Measurements from ENCODE around the gene TBC1D17. TPM values are rescaled to one million over a fixed set of nuclear protein-coding genes. Genes with fewer than 3 reads are reported as not detected.
A peak's percentile ranks its signal among the peaks of the same experiment; 100 is the strongest.

TBC1D17 gene
- total and polyA plus RNA-seq, 10 of the 15 experiments (the other 5 are each of a cell fraction or from before 2014, with no cell fraction given), result 0.42 to 20.4 (median 11.2) TPM

DNA sequence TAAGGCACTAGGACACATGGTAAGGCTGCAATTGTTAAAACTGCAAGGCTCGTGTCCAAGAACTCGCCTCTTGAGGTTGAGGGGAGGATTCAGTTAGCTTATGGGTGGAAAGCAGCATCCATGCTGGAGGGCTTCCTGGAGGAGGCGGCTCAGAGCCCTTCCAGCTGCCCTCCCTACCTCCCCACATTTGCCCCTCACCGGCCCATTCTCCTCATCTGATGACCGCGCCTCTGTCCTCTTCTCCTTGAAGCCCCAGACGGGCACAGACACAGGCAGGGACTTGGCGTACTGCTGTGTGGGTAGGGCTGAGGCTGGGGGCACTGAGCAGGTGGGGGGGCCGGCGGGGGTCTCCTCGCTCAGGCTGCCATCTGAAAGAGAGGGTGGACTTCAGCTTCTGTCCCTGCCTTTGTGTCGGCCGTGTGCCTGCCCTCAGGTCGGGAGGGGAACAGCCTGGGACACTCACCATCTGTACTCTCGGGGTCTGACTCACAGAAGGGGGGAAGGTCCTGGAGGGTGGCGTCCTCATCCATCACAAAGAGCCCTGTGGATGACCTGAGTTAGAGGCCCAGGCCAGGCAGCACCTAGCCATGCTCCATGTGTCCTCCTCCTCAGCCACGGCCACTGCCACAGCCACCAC lies 6.0 kb upstream of the TBC1D17 start (continued):
- TF ChIP-seq, protein P1, sequence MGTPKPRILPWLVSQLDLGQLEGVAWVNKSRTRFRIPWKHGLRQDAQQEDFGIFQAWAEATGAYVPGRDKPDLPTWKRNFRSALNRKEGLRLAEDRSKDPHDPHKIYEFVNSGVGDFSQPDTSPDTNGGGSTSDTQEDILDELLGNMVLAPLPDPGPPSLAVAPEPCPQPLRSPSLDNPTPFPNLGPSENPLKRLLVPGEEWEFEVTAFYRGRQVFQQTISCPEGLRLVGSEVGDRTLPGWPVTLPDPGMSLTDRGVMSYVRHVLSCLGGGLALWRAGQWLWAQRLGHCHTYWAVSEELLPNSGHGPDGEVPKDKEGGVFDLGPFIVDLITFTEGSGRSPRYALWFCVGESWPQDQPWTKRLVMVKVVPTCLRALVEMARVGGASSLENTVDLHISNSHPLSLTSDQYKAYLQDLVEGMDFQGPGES (IDR thresholded peaks at IDR 0.05), result no peak
- TF ChIP-seq NRF1 (conservative IDR thresholded peaks at IDR 0.05; ENCODE audit: low read depth, low read length), result no peak
- TF ChIP-seq, protein P2, sequence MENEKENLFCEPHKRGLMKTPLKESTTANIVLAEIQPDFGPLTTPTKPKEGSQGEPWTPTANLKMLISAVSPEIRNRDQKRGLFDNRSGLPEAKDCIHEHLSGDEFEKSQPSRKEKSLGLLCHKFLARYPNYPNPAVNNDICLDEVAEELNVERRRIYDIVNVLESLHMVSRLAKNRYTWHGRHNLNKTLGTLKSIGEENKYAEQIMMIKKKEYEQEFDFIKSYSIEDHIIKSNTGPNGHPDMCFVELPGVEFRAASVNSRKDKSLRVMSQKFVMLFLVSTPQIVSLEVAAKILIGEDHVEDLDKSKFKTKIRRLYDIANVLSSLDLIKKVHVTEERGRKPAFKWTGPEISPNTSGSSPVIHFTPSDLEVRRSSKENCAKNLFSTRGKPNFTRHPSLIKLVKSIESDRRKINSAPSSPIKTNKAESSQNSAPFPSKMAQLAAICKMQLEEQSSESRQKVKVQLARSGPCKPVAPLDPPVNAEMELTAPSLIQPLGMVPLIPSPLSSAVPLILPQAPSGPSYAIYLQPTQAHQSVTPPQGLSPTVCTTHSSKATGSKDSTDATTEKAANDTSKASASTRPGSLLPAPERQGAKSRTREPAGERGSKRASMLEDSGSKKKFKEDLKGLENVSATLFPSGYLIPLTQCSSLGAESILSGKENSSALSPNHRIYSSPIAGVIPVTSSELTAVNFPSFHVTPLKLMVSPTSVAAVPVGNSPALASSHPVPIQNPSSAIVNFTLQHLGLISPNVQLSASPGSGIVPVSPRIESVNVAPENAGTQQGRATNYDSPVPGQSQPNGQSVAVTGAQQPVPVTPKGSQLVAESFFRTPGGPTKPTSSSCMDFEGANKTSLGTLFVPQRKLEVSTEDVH (IDR thresholded peaks at IDR 0.05; ENCODE audit: low read depth, partially characterized antibody), result no peak

DNA sequence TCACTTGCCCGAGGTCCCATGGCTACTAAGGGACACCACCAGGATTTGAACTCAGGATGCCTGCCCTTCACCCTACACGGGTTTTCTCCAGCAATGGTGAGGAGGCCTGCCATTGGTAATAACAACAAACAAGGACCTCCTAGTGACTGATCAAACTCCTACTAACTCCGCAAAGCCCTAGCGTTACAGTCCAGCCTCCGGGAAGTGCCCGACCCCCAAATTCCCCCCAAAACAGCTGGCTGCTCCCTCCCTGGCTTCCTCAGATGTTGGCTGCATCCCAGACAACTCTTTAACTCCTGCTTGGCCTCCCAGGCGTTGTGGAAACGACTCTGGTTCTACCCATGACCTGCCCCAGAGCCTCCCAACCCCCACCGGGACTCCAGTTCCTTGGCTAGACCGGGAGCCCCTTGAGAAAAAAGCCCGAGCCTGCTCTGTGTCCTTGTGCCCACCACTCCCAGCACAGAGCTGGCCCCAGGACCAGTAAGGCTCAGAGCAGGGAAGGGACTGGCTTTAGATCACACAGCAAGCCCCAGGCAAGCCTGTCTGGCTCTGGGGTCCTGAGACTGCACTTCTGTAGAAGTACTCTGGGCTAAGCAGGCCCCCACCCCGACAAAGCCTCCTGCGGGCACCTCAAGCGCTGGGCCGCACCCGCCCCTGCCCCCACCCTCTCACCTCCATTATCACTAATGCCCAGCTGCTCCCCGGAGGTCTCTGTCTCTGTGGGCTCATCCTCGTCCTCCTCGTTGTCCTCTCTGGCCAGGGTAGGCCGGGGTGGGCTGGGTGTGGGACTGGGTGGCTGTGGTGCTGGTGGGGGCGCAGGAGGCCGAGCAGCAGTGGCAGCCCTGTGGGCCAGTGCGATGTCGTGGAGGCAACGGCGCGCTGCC lies 5.0 kb upstream of the TBC1D17 start:
- ChIA-PET POLR2A (interaction anchor here (0.9 kb wide), 1 partner anchor 19 kb away, joined by 3 read pairs; no protein-coding TSS in a partner anchor), RAD21 (ENCODE audit: unreplicated experiment) (no interaction called here), CTCF (no interaction called here), SMC1A (ENCODE audit: uncharacterized antibody, unreplicated experiment) (no interaction called here)
- no peak for FAIRE-seq
- 0 out of 2 replicates have a peak overlapping the region, but pooled peaks have one; percentile 2 for H3K27ac ChIP-seq (ENCODE audit: control insufficient read depth, insufficient read depth)
- WGBS (ENCODE audit: insufficient coverage, insufficient replicate concordance, low lambda C conversion rate, missing lambda C conversion rate), result 84% methylated on average over 27 of the region's 27 CpGs
- in situ Hi-C loops (cut with MboI) (no loop called here), intact Hi-C loops (cut with micrococcal nuclease; ENCODE audit: unreplicated experiment) (loop anchor here (5.0 kb wide), 1 partner anchor 385 kb away; the partner anchor contains the start of gene RPL13A)
- H3K4me2 ChIP-seq (ENCODE audit: control insufficient read depth, insufficient read depth), result no peak overlapping the region; the same call in 1 of the 2 replicates
- H3K4me1 ChIP-seq (ENCODE audit: control insufficient read depth, insufficient read depth, low read length), result peaks cover 31% of the 10 kb centered on the region
- H3K9ac ChIP-seq (ENCODE audit: control insufficient read depth, insufficient read depth, low read length), result no peak overlapping the region
- no peaks in the 10 kb centered on the region for H4K20me1 ChIP-seq (ENCODE audit: control insufficient read depth, insufficient read depth)
- no TSS peak for BruUV-seq (replicated peaks)
- no peak overlapping the region for H2AFZ ChIP-seq (ENCODE audit: control insufficient read depth, low read depth, low read length)
- ATAC-seq, result no peak
- H3K36me3 ChIP-seq (ENCODE audit: control insufficient read depth in 2 of 2, insufficient read depth in 2 of 2, low read length in 1 of 2), result no peaks in the 10 kb centered on the region; a peak in 1 of 4 replicates
- H3K27me3 ChIP-seq (replicated peaks in 1 of 2; ENCODE audit: control insufficient read depth in 2 of 2, insufficient read depth in 2 of 2, low read length in 1 of 2), result no peaks in the 10 kb centered on the region
- no peak for DNase-seq (ENCODE audit: low read depth, low spot score)
- H3K4me3 ChIP-seq, result no peak overlapping the region
- H3K79me2 ChIP-seq (ENCODE audit: control insufficient read depth, insufficient read depth, low read length), result peaks cover 21% of the 10 kb centered on the region
- H3K9me3 ChIP-seq (replicated peaks; ENCODE audit: control insufficient read depth, insufficient read depth, low read length), result no peaks in the 10 kb centered on the region
- TF ChIP-seq HDGF (IDR thresholded peaks at IDR 0.05) (no peak), POU2F2 (IDR thresholded peaks at IDR 0.05; ENCODE audit: borderline replicate concordance, low read depth, low read length) (no peak), SIX5 (IDR thresholded peaks at IDR 0.05; ENCODE audit: low read depth, low read length, severe bottlenecking) (no peak), WRNIP1 (IDR thresholded peaks at IDR 0.05; ENCODE audit: borderline replicate concordance, low read depth, low read length) (no peak), ZSCAN29 (IDR thresholded peaks at IDR 0.05) (no peak), SRF (IDR thresholded peaks at IDR 0.05; ENCODE audit: low read depth in 2 of 2, low read length in 2 of 2) (no peak)
- TF ChIP-seq, protein P3, sequence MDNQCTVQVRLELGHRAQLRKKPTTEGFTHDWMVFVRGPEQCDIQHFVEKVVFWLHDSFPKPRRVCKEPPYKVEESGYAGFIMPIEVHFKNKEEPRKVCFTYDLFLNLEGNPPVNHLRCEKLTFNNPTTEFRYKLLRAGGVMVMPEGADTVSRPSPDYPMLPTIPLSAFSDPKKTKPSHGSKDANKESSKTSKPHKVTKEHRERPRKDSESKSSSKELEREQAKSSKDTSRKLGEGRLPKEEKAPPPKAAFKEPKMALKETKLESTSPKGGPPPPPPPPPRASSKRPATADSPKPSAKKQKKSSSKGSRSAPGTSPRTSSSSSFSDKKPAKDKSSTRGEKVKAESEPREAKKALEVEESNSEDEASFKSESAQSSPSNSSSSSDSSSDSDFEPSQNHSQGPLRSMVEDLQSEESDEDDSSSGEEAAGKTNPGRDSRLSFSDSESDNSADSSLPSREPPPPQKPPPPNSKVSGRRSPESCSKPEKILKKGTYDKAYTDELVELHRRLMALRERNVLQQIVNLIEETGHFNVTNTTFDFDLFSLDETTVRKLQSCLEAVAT (IDR thresholded peaks at IDR 0.05), result no peak
- TF ChIP-seq, protein P4, sequence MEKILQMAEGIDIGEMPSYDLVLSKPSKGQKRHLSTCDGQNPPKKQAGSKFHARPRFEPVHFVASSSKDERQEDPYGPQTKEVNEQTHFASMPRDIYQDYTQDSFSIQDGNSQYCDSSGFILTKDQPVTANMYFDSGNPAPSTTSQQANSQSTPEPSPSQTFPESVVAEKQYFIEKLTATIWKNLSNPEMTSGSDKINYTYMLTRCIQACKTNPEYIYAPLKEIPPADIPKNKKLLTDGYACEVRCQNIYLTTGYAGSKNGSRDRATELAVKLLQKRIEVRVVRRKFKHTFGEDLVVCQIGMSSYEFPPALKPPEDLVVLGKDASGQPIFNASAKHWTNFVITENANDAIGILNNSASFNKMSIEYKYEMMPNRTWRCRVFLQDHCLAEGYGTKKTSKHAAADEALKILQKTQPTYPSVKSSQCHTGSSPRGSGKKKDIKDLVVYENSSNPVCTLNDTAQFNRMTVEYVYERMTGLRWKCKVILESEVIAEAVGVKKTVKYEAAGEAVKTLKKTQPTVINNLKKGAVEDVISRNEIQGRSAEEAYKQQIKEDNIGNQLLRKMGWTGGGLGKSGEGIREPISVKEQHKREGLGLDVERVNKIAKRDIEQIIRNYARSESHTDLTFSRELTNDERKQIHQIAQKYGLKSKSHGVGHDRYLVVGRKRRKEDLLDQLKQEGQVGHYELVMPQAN (conservative IDR thresholded peaks at IDR 0.05), result no peak
